ENCODE measurements around the gene SCAF1.
A peak's percentile ranks its signal among the peaks of the same experiment; 100 is the strongest.

The SCAF1 gene

GRCh38 chr19:49664171-49665035, 22.4 kb downstream of the SCAF1 start:
- peak; percentile 79 for ATAC-seq
- H3K4me3 Mint-ChIP-seq = peak overlapping the region; percentile 100
- H3K36me3 Mint-ChIP-seq = peaks cover 23% of the 10 kb centered on the region
- no peaks in the 10 kb centered on the region for H3K9me3 Mint-ChIP-seq
- H3K4me1 Mint-ChIP-seq = peaks cover 56% of the 10 kb centered on the region
- H3K27me3 Mint-ChIP-seq = no peaks in the 10 kb centered on the region
- H3K27ac Mint-ChIP-seq = peak overlapping the region; percentile 97

GRCh38 chr19:49665036-49665350, 23.0 kb downstream of the SCAF1 start:
- Mint-ChIP-seq H3K36me3 (peaks cover 21% of the 10 kb centered on the region), H3K27me3 (no peaks in the 10 kb centered on the region), H3K27ac (peak overlapping the region; percentile 97), H3K4me1 (peaks cover 56% of the 10 kb centered on the region), H3K4me3 (peak overlapping the region; percentile 100), H3K9me3 (no peaks in the 10 kb centered on the region)
- peak; percentile 2 for ATAC-seq

GRCh38 chr19:49665351-49666119, 23.5 kb downstream of the SCAF1 start, which contains the start of the genes BCL2L12 and IRF3:
TSS of gene BCL2L12 (plus strand) at chr19:49665933. CDS start at chr19:49666693, 760 bp downstream.
TSS of gene IRF3 (minus strand) at chr19:49665857. CDS start at chr19:49664838, 1,019 bp downstream.
- Mint-ChIP-seq H3K4me3 (peak within 1 kb of the TSS; percentile 100), H3K27ac (peak within 1 kb of the TSS; percentile 97), H3K4me1 (peaks cover 56% of the 10 kb centered on the region), H3K9me3 (no peaks in the 10 kb centered on the region), H3K27me3 (no peaks in the 10 kb centered on the region), H3K36me3 (peaks cover 16% of the 10 kb centered on the region)
- ATAC-seq = peak; percentile 95

- peak overlapping the region; percentile 100 for H3K4me3 Mint-ChIP-seq
- H3K9me3 Mint-ChIP-seq = no peaks in the 10 kb centered on the region
- no peak for ATAC-seq
- no peaks in the 10 kb centered on the region for H3K27me3 Mint-ChIP-seq
- peaks cover 56% of the 10 kb centered on the region for H3K4me1 Mint-ChIP-seq
- peaks cover 16% of the 10 kb centered on the region for H3K36me3 Mint-ChIP-seq
- peak overlapping the region; percentile 97 for H3K27ac Mint-ChIP-seq
These were observed 24.1 kb downstream of the SCAF1 start for GRCh38 chr19:49666120-49666444.

- H3K27ac Mint-ChIP-seq = peak overlapping the region; percentile 97
- no peak for ATAC-seq
- peak overlapping the region; percentile 100 for H3K4me3 Mint-ChIP-seq
- peaks cover 18% of the 10 kb centered on the region for H3K36me3 Mint-ChIP-seq
- H3K27me3 Mint-ChIP-seq = no peaks in the 10 kb centered on the region
- peaks cover 60% of the 10 kb centered on the region for H3K4me1 Mint-ChIP-seq
- H3K9me3 Mint-ChIP-seq = no peaks in the 10 kb centered on the region
These were observed 25.5 kb downstream of the SCAF1 start for GRCh38 chr19:49667473-49667872.

- Mint-ChIP-seq H3K4me3 (no peak overlapping the region), H3K36me3 (peaks cover 15% of the 10 kb centered on the region), H3K4me1 (peaks cover 56% of the 10 kb centered on the region), H3K27ac (no peak overlapping the region), H3K27me3 (no peaks in the 10 kb centered on the region), H3K9me3 (no peaks in the 10 kb centered on the region)
- no peak for ATAC-seq
These were observed 27.5 kb downstream of the SCAF1 start for GRCh38 chr19:49669516-49669915.

GRCh38 chr19:49672131-49672919, 30.3 kb downstream of the SCAF1 start:
- Mint-ChIP-seq H3K27ac (peak overlapping the region; percentile 75), H3K27me3 (no peaks in the 10 kb centered on the region), H3K4me3 (peak overlapping the region; percentile 50), H3K9me3 (no peaks in the 10 kb centered on the region), H3K36me3 (peaks cover 9% of the 10 kb centered on the region), H3K4me1 (peaks cover 36% of the 10 kb centered on the region)
- ATAC-seq = no peak

GRCh38 chr19:49676136-49676783, 34.3 kb downstream of the SCAF1 start:
- Mint-ChIP-seq H3K4me1 (peaks cover 70% of the 10 kb centered on the region), H3K36me3 (peaks cover 19% of the 10 kb centered on the region), H3K9me3 (no peaks in the 10 kb centered on the region), H3K4me3 (peak overlapping the region; percentile 85), H3K27me3 (no peaks in the 10 kb centered on the region), H3K27ac (peak overlapping the region; percentile 96)
- ATAC-seq = peak; percentile 17

- H3K27ac Mint-ChIP-seq = peak overlapping the region; percentile 96
- peak overlapping the region; percentile 85 for H3K4me3 Mint-ChIP-seq
- peaks cover 20% of the 10 kb centered on the region for H3K36me3 Mint-ChIP-seq
- ATAC-seq = peak; percentile 87
- no peaks in the 10 kb centered on the region for H3K9me3 Mint-ChIP-seq
- no peaks in the 10 kb centered on the region for H3K27me3 Mint-ChIP-seq
- peaks cover 68% of the 10 kb centered on the region for H3K4me1 Mint-ChIP-seq
These were observed 34.8 kb downstream of the SCAF1 start for GRCh38 chr19:49676784-49677230.

- peak; percentile 38 for ATAC-seq
- Mint-ChIP-seq H3K27ac (peak within 1 kb of the TSS; percentile 96), H3K27me3 (no peaks in the 10 kb centered on the region), H3K4me1 (peaks cover 62% of the 10 kb centered on the region), H3K9me3 (no peaks in the 10 kb centered on the region), H3K4me3 (peak within 1 kb of the TSS; percentile 91), H3K36me3 (peaks cover 20% of the 10 kb centered on the region)
These were observed 35.4 kb downstream of the SCAF1 start, which contains the start of gene PRMT1 for GRCh38 chr19:49677231-49677900. TSS of gene PRMT1 (plus strand) at chr19:49677271. CDS start at chr19:49677281, 10 bp downstream.

GRCh38 chr19:49677901-49678674, 36.1 kb downstream of the SCAF1 start:
- Mint-ChIP-seq H3K27me3 (no peaks in the 10 kb centered on the region), H3K27ac (peak overlapping the region; percentile 96), H3K36me3 (peaks cover 20% of the 10 kb centered on the region), H3K9me3 (no peaks in the 10 kb centered on the region), H3K4me3 (peak overlapping the region; percentile 91), H3K4me1 (peaks cover 58% of the 10 kb centered on the region)
- ATAC-seq = peak; percentile 40

GRCh38 chr19:49678985-49679770, 37.2 kb downstream of the SCAF1 start:
- Mint-ChIP-seq H3K4me1 (peaks cover 54% of the 10 kb centered on the region), H3K4me3 (peak overlapping the region; percentile 91), H3K27ac (peak overlapping the region; percentile 96), H3K36me3 (peaks cover 28% of the 10 kb centered on the region), H3K27me3 (no peaks in the 10 kb centered on the region), H3K9me3 (no peaks in the 10 kb centered on the region)
- no peak for ATAC-seq
